Kidney (tissue), 14 donors: Measurements from ENCODE around the gene TGIF1. TPM values are rescaled to one million over a fixed set of nuclear protein-coding genes. Genes with fewer than 3 reads are reported as not detected.

Experiments used
- DNase-seq, 5 donors: peaks; one replicate each; pipeline ENCODE4 v3.0.0-alpha.2; 2013 to 2020
- FAIRE-seq: peaks from 2 replicates; lab custom pipeline; 2012; peaks lifted over from hg19 to GRCh38; lab: Jason Lieb, UNC
- H3K27ac ChIP-seq, 2 donors: one replicate each; pipeline ENCODE4 v1.7.0; 2013; ENCODE audit warnings: low read depth in 2 of 2, low read length in 2 of 2, inconsistent platforms in 1 of 2
- H3K27me3 ChIP-seq: one replicate; pipeline ENCODE4 v1.7.1; 2013; ENCODE audit warnings: low read length, inconsistent platforms; ENCODE audit not compliant: control insufficient read depth, insufficient read depth
- H3K36me3 ChIP-seq, 3 donors: one replicate each; pipeline versions ENCODE4 v1.7.0 to v1.7.1; 2013; ENCODE audit warnings: low read length in 3 of 3, control low read depth in 1 of 3, inconsistent platforms in 1 of 3; ENCODE audit not compliant: insufficient read depth in 3 of 3, control insufficient read depth in 2 of 3
- H3K4me1 ChIP-seq, 3 donors: one replicate each; pipeline versions ENCODE4 v1.7.0 to v1.7.1; 2013; ENCODE audit warnings: low read length in 3 of 3, inconsistent platforms in 1 of 3, low read depth in 1 of 3; ENCODE audit not compliant: control insufficient read depth in 2 of 3, insufficient read depth in 2 of 3
- H3K4me3 ChIP-seq, 3 donors: one replicate each; pipeline versions ENCODE4 v1.7.0 to v1.8.1; 2013; ENCODE audit warnings: low read length in 3 of 3, control low read depth in 1 of 3, inconsistent platforms in 1 of 3
- H3K9ac ChIP-seq, 3 donors: one replicate each; pipeline versions ENCODE4 v1.7.0 to v1.7.1; 2013; ENCODE audit warnings: low read length in 3 of 3, control low read depth in 1 of 3, inconsistent platforms in 1 of 3
- H3K9me3 ChIP-seq, 3 donors: one replicate each; pipeline versions ENCODE4 v1.7.0 to v1.7.1; 2013; ENCODE audit warnings: low read length in 3 of 3, control low read depth in 1 of 3, inconsistent platforms in 1 of 3; ENCODE audit not compliant: control insufficient read depth in 2 of 3, insufficient read depth in 1 of 3
- CTCF ChIP-seq: IDR thresholded peaks from 3 replicates; pipeline ENCODE4 v1.5.1; 2012; ENCODE audit warnings: mild to moderate bottlenecking, moderate library complexity, borderline replicate concordance; ENCODE audit not compliant: insufficient read depth; ENCODE audit errors: extremely low read depth
- intact Hi-C: fragments of 100-400 bp; cut with DNase I; formaldehyde crosslinking; loops from one replicate; pipeline ENCODE4 v1.11.1; 2022
- polyA plus RNA-seq: library from polyadenylated mRNA; stranded (reverse); fragments of 350-450 nt; fragmentation: Illumina TruSeq; extraction: RNeasy Lipid Tissue Mini Kit (QIAGEN cat#74804); gene quantifications from one replicate; pipeline ENCODE4 v1.2.3, GENCODE V29; 2014; ENCODE audit warnings: low read depth, low replicate concordance; ENCODE audit not compliant: insufficient read depth
- total RNA-seq: library from RNA; stranded (reverse); fragmentation: NEBNext Ultra II Directional; extraction: Animal tissue kit (Norgen Biotek cat#: 25700); gene quantifications from one replicate; pipeline ENCODE4 v1.2.1, GENCODE V29; 2021
- donor health status: control.
- donor health status: control.
- donor health status: control.
- donor health status: control.
- donor health status: control.
- donor health status: DM: yes; HTN: yes; CAD: no.
- donor health status: Normal renal cell carcinoma (clear cell type).

The TGIF1 gene
- total and polyA plus RNA-seq, 2 donors from 2014 or later: 38.5 to 93.8 TPM

GRCh38 chr18:3485153-3486149, 35.5 kb downstream of the TGIF1 start:
- no peak for FAIRE-seq

DNA sequence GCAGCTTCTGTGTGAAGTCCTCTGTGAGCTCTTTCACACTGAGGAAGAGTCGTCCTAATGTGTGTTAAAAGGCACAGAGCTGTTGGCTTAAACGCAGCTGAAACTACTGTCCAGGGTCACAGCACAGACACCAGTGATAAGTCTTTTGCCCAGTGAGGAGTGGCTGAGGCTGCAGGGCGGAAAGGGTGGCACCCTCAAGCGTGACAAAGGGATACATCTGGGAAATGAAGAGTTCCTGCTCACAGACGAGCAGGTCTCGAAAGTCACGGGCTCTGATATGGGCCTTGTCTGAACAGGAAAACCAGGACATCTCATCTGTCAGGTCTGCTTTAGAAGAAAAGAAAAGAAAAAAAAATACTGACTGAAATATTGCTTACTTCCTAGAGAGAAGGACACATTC, 36.5 kb downstream of the TGIF1 start:
- Histone ChIP-seq H3K4me1 (no peaks in the 10 kb centered on the region), H3K9ac (no peak overlapping the region), H3K9me3 (no peaks in the 10 kb centered on the region), H3K27me3 (no peaks in the 10 kb centered on the region), H3K36me3 (no peaks in the 10 kb centered on the region), H3K4me3 (no peak overlapping the region), H3K27ac (no peak overlapping the region)
- peak in 2 of 5 donors; percentile 37 to 69 for DNase-seq
- FAIRE-seq: no peak
- no peak for TF ChIP-seq CTCF
- intact Hi-C loops: no loop called here

More at GRCh38 chr18:3485153-3486149, 35.5 kb downstream of the TGIF1 start:
- Histone ChIP-seq H3K9ac (no peak overlapping the region), H3K27ac (peak overlapping the region; percentile 44 to 56), H3K4me1 (no peaks in the 10 kb centered on the region), H3K36me3 (no peaks in the 10 kb centered on the region), H3K27me3 (no peaks in the 10 kb centered on the region), H3K9me3 (no peaks in the 10 kb centered on the region), H3K4me3 (no peak overlapping the region)
- no peak for TF ChIP-seq CTCF
- intact Hi-C loops: no loop called here
- peak in 1 of 5 donors; percentile 38 for DNase-seq

- Histone ChIP-seq H3K9ac (no peak overlapping the region), H3K9me3 (no peaks in the 10 kb centered on the region), H3K4me3 (no peak overlapping the region), H3K36me3 (no peaks in the 10 kb centered on the region), H3K4me1 (peaks cover 0 to 2% (median 0%) of the 10 kb centered on the region in 3 donors), H3K27ac (no peak overlapping the region), H3K27me3 (no peaks in the 10 kb centered on the region)
- FAIRE-seq: no peak
- intact Hi-C loops: no loop called here
- DNase-seq: no peak
- TF ChIP-seq CTCF: no peak
Observed at GRCh38 chr18:3489462-3489861, 39.5 kb downstream of the TGIF1 start.
